CD14-positive monocyte (primary cell): ENCODE data around the gene MEF2D. TPM values are rescaled to one million over a fixed set of nuclear protein-coding genes. Genes with fewer than 3 reads are reported as not detected.
A peak's percentile ranks its signal among the peaks of the same experiment; 100 is the strongest.

Experiments
- DNase-seq, 3 donors: peaks; one replicate each; pipeline ENCODE4 v3.0.0-alpha.2; 2011 to 2022
- H2AFZ ChIP-seq: 2 replicates; pipeline ENCODE4 v1.6.0; 2012; ENCODE audit warnings: mild to moderate bottlenecking, low read depth, low read length, inconsistent platforms; ENCODE audit not compliant: insufficient read depth, poor library complexity, severe bottlenecking
- H3K27ac ChIP-seq, 2 donors: 1 replicate in 1 of 2; 2 replicates in 1 of 2; pipeline ENCODE4 v1.5.1; 2012 to 2013; ENCODE audit warnings: low read length in 2 of 2, control low read depth in 1 of 2, inconsistent platforms in 1 of 2, low read depth in 1 of 2, mild to moderate bottlenecking in 1 of 2
- H3K27me3 ChIP-seq, 2 donors: one replicate each; pipeline versions ENCODE4 v1.6.0 to v1.6.1; 2011 to 2013; ENCODE audit warnings: low read length in 2 of 2; ENCODE audit not compliant: control insufficient read depth in 2 of 2, insufficient read depth in 2 of 2
- H3K36me3 ChIP-seq, 2 donors: replicated peaks in 1 of 2; 1 replicate in 1 of 2; 2 replicates in 1 of 2; pipeline versions ENCODE4 v1.5.1 to v1.6.1; 2012 to 2013; ENCODE audit warnings: low read length in 2 of 2, control low read depth in 1 of 2, inconsistent platforms in 1 of 2, mild to moderate bottlenecking in 1 of 2; ENCODE audit not compliant: insufficient read depth in 2 of 2, control insufficient read depth in 1 of 2
- H3K4me1 ChIP-seq, 2 donors: 1 replicate in 1 of 2; 2 replicates in 1 of 2; pipeline versions ENCODE4 v1.5.1 to v1.6.1; 2012 to 2013; ENCODE audit warnings: low read length in 2 of 2, control low read depth in 1 of 2, inconsistent platforms in 1 of 2, mild to moderate bottlenecking in 1 of 2, moderate library complexity in 1 of 2; ENCODE audit not compliant: insufficient read depth in 2 of 2, control insufficient read depth in 1 of 2
- H3K4me2 ChIP-seq: replicated peaks from 2 replicates; pipeline ENCODE3; 2012; ENCODE audit warnings: low read length, moderate library complexity, mild to moderate bottlenecking; ENCODE audit not compliant: poor library complexity, severe bottlenecking; ENCODE audit errors: extremely low read depth
- H3K4me3 ChIP-seq, 3 experiments: fragments of 200-600 bp in 1 of 3; sonication (generic) in 1 of 3; replicated peaks in 1 of 3; 1 replicate in 2 of 3; 2 replicates in 1 of 3; pipeline ENCODE4 v1.5.1; 2011 to 2013; ENCODE audit warnings: low read length in 3 of 3, mild to moderate bottlenecking in 3 of 3, control low read depth in 2 of 3, low read depth in 2 of 3, inconsistent platforms in 1 of 3, moderate library complexity in 1 of 3
- H3K79me2 ChIP-seq: 2 replicates; pipeline ENCODE4 v1.6.0; 2012; ENCODE audit warnings: mild to moderate bottlenecking, control low read depth, inconsistent platforms, low read length, moderate library complexity; ENCODE audit not compliant: insufficient read depth
- H3K9ac ChIP-seq: 2 replicates; pipeline ENCODE4 v1.6.0; 2017; ENCODE audit warnings: low read length, mild to moderate bottlenecking; ENCODE audit not compliant: insufficient read depth, poor library complexity, severe bottlenecking
- H3K9me3 ChIP-seq, 2 donors: replicated peaks in 1 of 2; 1 replicate in 1 of 2; 2 replicates in 1 of 2; pipeline versions ENCODE4 v1.5.1 to v1.6.1; 2012 to 2013; ENCODE audit warnings: low read length in 2 of 2, control low read depth in 1 of 2; ENCODE audit not compliant: control insufficient read depth in 1 of 2, insufficient read depth in 1 of 2
- H4K20me1 ChIP-seq: 2 replicates; pipeline ENCODE4 v1.6.0; 2012; ENCODE audit warnings: mild to moderate bottlenecking, low read length, control low read depth, moderate library complexity; ENCODE audit not compliant: insufficient read depth
- H3K27ac Mint-ChIP-seq, 7 donors: one replicate each; pipeline ENCODE4 v1.8.0; 2020; ENCODE audit warnings: mild to moderate bottlenecking in 7 of 7, mixed read lengths in 7 of 7, moderate library complexity in 6 of 7, inconsistent platforms in 2 of 7
- H3K27me3 Mint-ChIP-seq, 3 donors: one replicate each; pipeline ENCODE4 v1.8.0; 2021 to 2022; ENCODE audit warnings: low read depth in 3 of 3, mild to moderate bottlenecking in 3 of 3, mixed read lengths in 3 of 3, moderate library complexity in 3 of 3, inconsistent platforms in 1 of 3
- H3K36me3 Mint-ChIP-seq, 2 donors: one replicate each; pipeline ENCODE4 v1.8.0; 2020; ENCODE audit warnings: mixed read lengths in 2 of 2, inconsistent platforms in 1 of 2, mild to moderate bottlenecking in 1 of 2
- H3K4me1 Mint-ChIP-seq: one replicate; pipeline ENCODE4 v1.8.0; 2020; ENCODE audit warnings: mild to moderate bottlenecking, mixed read lengths
- H3K4me3 Mint-ChIP-seq, 2 donors: one replicate each; pipeline ENCODE4 v1.8.0; 2020; ENCODE audit warnings: mild to moderate bottlenecking in 2 of 2, mixed read lengths in 2 of 2, moderate library complexity in 1 of 2
- H3K9me3 Mint-ChIP-seq, 7 donors: one replicate each; pipeline ENCODE4 v1.8.0; 2020 to 2022; ENCODE audit warnings: mixed read lengths in 7 of 7, mild to moderate bottlenecking in 6 of 7, moderate library complexity in 6 of 7, inconsistent platforms in 2 of 7
- WGBS: methylation state at CpG from one replicate; pipeline ENCODE4 v1.1.5; 2013; ENCODE audit warnings: missing lambda C conversion rate; ENCODE audit not compliant: insufficient coverage; 5-methylcytosine and 5-hydroxymethylcytosine counted together
- intact Hi-C, 2 donors: fragments of 100-400 bp; cut with micrococcal nuclease; formaldehyde crosslinking; loops; one replicate each; pipeline versions ENCODE4 v1.15.0 to v1.15.1; 2023
- polyA plus RNA-seq, 3 donors: library from polyadenylated mRNA; depleted of rRNA in 1 of 3; unstranded in 2 of 3; stranded (reverse) in 1 of 3; fragments of 300-500 nt in 2 of 3; fragments of >200 nt in 1 of 3; fragmentation: Illumina TruSeq in 2 of 3; gene quantifications; 1 replicate in 2 of 3; 2 replicates in 1 of 3; pipeline ENCODE4 v1.2.3, GENCODE V29; 2012 to 2021
- TF ChIP-seq, protein P1 (sequence below): fragments of 200-600 bp; IDR thresholded peaks from one replicate; pipeline ENCODE4 v1.8.0; 2022; ENCODE audit warnings: antibody characterized with exemption, mild to moderate bottlenecking

Gene MEF2D
- polyA plus RNA-seq, 3 donors, result 4.5 to 66.4 (median 8.0) TPM

DNA sequence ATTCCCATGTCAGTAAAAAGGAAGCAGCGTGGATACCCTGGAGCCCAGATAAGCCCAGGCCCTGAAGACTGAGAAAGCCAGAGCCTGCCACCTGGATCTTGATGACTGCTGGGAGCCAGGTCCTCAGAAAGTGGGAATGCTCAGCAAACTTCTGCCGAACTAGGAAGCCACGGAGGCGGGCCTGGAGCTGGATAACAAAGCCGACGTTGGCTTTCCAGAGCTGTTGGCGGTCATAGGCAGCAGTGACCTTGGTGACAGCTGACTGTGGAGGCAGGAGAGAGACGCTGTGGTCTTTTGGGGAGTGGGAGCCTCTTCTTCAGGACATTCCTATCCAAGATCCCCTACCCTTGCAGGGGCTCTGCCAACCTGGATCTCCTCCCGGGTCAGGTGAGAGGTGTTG, 47.4 kb upstream of the MEF2D start:
- 100% methylated on average over 7 of the region's 9 CpGs for WGBS
- Mint-ChIP-seq H3K9me3 (no peaks in the 10 kb centered on the region), H3K36me3 (peaks cover 48 to 71% of the 10 kb centered on the region in 2 donors)

GRCh38 chr1:156547434-156547833, 46.9 kb upstream of the MEF2D start:
- peaks cover 14 to 16% of the 10 kb centered on the region in 2 donors for H3K4me1 ChIP-seq
- no peaks in the 10 kb centered on the region for H3K9me3 Mint-ChIP-seq
- H3K79me2 ChIP-seq, result no peaks in the 10 kb centered on the region
- no peak overlapping the region for H2AFZ ChIP-seq
- WGBS, result 100% methylated on average over 1 of the region's 4 CpGs
- H3K36me3 Mint-ChIP-seq, result peaks cover 49 to 71% of the 10 kb centered on the region in 2 donors
- no peaks in the 10 kb centered on the region for H3K27me3 ChIP-seq
- peaks cover 0 to 4% (median 0%) of the 10 kb centered on the region in 3 donors for H3K27me3 Mint-ChIP-seq
- H4K20me1 ChIP-seq, result no peaks in the 10 kb centered on the region
- DNase-seq, result no peak
- no peak overlapping the region for H3K4me3 Mint-ChIP-seq
- H3K9ac ChIP-seq, result no peak overlapping the region
- TF ChIP-seq, protein P1, sequence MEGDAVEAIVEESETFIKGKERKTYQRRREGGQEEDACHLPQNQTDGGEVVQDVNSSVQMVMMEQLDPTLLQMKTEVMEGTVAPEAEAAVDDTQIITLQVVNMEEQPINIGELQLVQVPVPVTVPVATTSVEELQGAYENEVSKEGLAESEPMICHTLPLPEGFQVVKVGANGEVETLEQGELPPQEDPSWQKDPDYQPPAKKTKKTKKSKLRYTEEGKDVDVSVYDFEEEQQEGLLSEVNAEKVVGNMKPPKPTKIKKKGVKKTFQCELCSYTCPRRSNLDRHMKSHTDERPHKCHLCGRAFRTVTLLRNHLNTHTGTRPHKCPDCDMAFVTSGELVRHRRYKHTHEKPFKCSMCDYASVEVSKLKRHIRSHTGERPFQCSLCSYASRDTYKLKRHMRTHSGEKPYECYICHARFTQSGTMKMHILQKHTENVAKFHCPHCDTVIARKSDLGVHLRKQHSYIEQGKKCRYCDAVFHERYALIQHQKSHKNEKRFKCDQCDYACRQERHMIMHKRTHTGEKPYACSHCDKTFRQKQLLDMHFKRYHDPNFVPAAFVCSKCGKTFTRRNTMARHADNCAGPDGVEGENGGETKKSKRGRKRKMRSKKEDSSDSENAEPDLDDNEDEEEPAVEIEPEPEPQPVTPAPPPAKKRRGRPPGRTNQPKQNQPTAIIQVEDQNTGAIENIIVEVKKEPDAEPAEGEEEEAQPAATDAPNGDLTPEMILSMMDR, result no peak
- no peak overlapping the region for H3K4me2 ChIP-seq
- no peak overlapping the region for H3K27ac ChIP-seq
- no peak overlapping the region for H3K27ac Mint-ChIP-seq
- no peaks in the 10 kb centered on the region for H3K9me3 ChIP-seq
- H3K4me1 Mint-ChIP-seq, result peaks cover 25% of the 10 kb centered on the region
- H3K4me3 ChIP-seq, result no peak overlapping the region
- intact Hi-C loops, result no loop called here
- peaks cover 17 to 66% of the 10 kb centered on the region in 2 donors for H3K36me3 ChIP-seq

More for the DNA sequence above, 47.4 kb upstream of the MEF2D start:
- Histone ChIP-seq H3K4me3 (no peak overlapping the region), H3K4me2 (no peak overlapping the region), H3K4me1 (peaks cover 18 to 22% of the 10 kb centered on the region in 2 donors), H3K9ac (no peak overlapping the region), H3K9me3 (no peaks in the 10 kb centered on the region), H2AFZ (no peak overlapping the region), H3K27me3 (no peaks in the 10 kb centered on the region), H3K36me3 (peaks cover 17 to 66% of the 10 kb centered on the region in 2 donors), H3K27ac (no peak overlapping the region), H4K20me1 (no peaks in the 10 kb centered on the region), H3K79me2 (no peaks in the 10 kb centered on the region)
- Mint-ChIP-seq H3K27ac (peak overlapping the region in 2 of 7 donors; percentile 12 to 21), H3K4me3 (no peak overlapping the region), H3K4me1 (peaks cover 28% of the 10 kb centered on the region), H3K27me3 (peaks cover 0 to 4% (median 0%) of the 10 kb centered on the region in 3 donors)
- intact Hi-C loops, result no loop called here
- TF ChIP-seq, protein P1, result no peak
- no peak for DNase-seq
